ENCODE results near the gene SLC9A9. TPM values are rescaled to one million over a fixed set of nuclear protein-coding genes. Genes with fewer than 3 reads are reported as not detected.

Gene SLC9A9
- total RNA-seq, 4 donors from 2014 or later: 1.1 to 15.9 (median 9.7) TPM

- intact Hi-C loops (cut with DNase I; ENCODE audit: low total_unique reads) (no loop called here), in situ Hi-C loops (cut with MboI; ENCODE audit: low pct_ligation_motif_present in 1 of 4, low pct_unique_long_range_greater_than_20kb in 1 of 4, low sequenced_read_pairs in 3 of 4) (no loop called here)
- no peak overlapping the region for H3K4me3 ChIP-seq
- H3K27ac ChIP-seq: no peak overlapping the region
- no peak for DNase-seq
- H3K4me1 ChIP-seq: no peaks in the 10 kb centered on the region
- no peak for TF ChIP-seq CTCF (IDR thresholded peaks at IDR 0.05)
- H3K9me3 ChIP-seq: no peaks in the 10 kb centered on the region
- H3K27me3 ChIP-seq: no peaks in the 10 kb centered on the region
- no peaks in the 10 kb centered on the region for H3K36me3 ChIP-seq
These were observed 467.8 kb downstream of the SLC9A9 start for GRCh38 chr3:143380449-143380848.

- intact Hi-C loops (cut with DNase I; ENCODE audit: low total_unique reads) (no loop called here), in situ Hi-C loops (cut with MboI; ENCODE audit: low pct_ligation_motif_present in 1 of 4, low pct_unique_long_range_greater_than_20kb in 1 of 4, low sequenced_read_pairs in 3 of 4) (no loop called here)
- H3K9me3 ChIP-seq: no peaks in the 10 kb centered on the region
- H3K4me1 ChIP-seq: no peaks in the 10 kb centered on the region
- WGBS, 2 donors (ENCODE audit: low coverage in 1 of 2): 91% methylated on average over 1 of the region's 1 CpG; no CpG with 5 or more reads in 1 of the 2 donors
- H3K36me3 ChIP-seq: no peaks in the 10 kb centered on the region
- no peak for DNase-seq
- H3K27me3 ChIP-seq: no peaks in the 10 kb centered on the region
- no peak overlapping the region for H3K27ac ChIP-seq
- no peak overlapping the region for H3K4me3 ChIP-seq
- TF ChIP-seq POLR2AphosphoS5 (IDR thresholded peaks at IDR 0.05) (no peak), EP300 (IDR thresholded peaks at IDR 0.05; ENCODE audit: low read depth) (no peak), POLR2A (IDR thresholded peaks at IDR 0.05) (no peak), CTCF (IDR thresholded peaks at IDR 0.05) (no peak)
These were observed 472.6 kb downstream of the SLC9A9 start for GRCh38 chr3:143375698-143376097.

GRCh38 chr3:143367171-143367570 lies 481.1 kb downstream of the SLC9A9 start:
- no peak for DNase-seq
- Histone ChIP-seq H3K9me3 (no peaks in the 10 kb centered on the region), H3K4me3 (no peak overlapping the region), H3K36me3 (no peaks in the 10 kb centered on the region), H3K27ac (no peak overlapping the region), H3K27me3 (no peaks in the 10 kb centered on the region), H3K4me1 (no peaks in the 10 kb centered on the region)
- intact Hi-C loops (cut with DNase I; ENCODE audit: low total_unique reads): no loop called here
- 42 to 51% methylated on average over 1 of the region's 1 CpG for WGBS, 2 donors (ENCODE audit: low coverage in 1 of 2)
- TF ChIP-seq CTCF (IDR thresholded peaks at IDR 0.05): no peak
- no peak for TF ChIP-seq POLR2AphosphoS5 (IDR thresholded peaks at IDR 0.05)
- no peak for TF ChIP-seq EP300 (IDR thresholded peaks at IDR 0.05; ENCODE audit: low read depth)
- TF ChIP-seq POLR2A (IDR thresholded peaks at IDR 0.05): no peak
- in situ Hi-C loops (cut with MboI; ENCODE audit: low pct_ligation_motif_present in 1 of 4, low pct_unique_long_range_greater_than_20kb in 1 of 4, low sequenced_read_pairs in 3 of 4): no loop called here

- H3K4me3 ChIP-seq: no peak overlapping the region
- H3K4me1 ChIP-seq: no peaks in the 10 kb centered on the region
- 80 to 96% methylated on average over 1 of the region's 1 CpG for WGBS, 2 donors (ENCODE audit: low coverage in 1 of 2)
- no peaks in the 10 kb centered on the region for H3K27me3 ChIP-seq
- H3K27ac ChIP-seq: no peak overlapping the region
- no peaks in the 10 kb centered on the region for H3K9me3 ChIP-seq
- in situ Hi-C loops (cut with MboI; ENCODE audit: low pct_ligation_motif_present in 1 of 4, low pct_unique_long_range_greater_than_20kb in 1 of 4, low sequenced_read_pairs in 3 of 4) (no loop called here), intact Hi-C loops (cut with DNase I; ENCODE audit: low total_unique reads) (no loop called here)
- no peaks in the 10 kb centered on the region for H3K36me3 ChIP-seq
- DNase-seq: no peak
- no peak for TF ChIP-seq EP300 (IDR thresholded peaks at IDR 0.05; ENCODE audit: low read depth)
- TF ChIP-seq POLR2A (IDR thresholded peaks at IDR 0.05): no peak
- no peak for TF ChIP-seq CTCF (IDR thresholded peaks at IDR 0.05)
- TF ChIP-seq POLR2AphosphoS5 (IDR thresholded peaks at IDR 0.05): no peak
These were observed 481.6 kb downstream of the SLC9A9 start for GRCh38 chr3:143366672-143367071.

Data from transverse colon (tissue), 4 donors.